Astrocyte of the cerebellum (primary cell): ENCODE results near the gene ZBTB5.

Experiments used
- DNase-seq: peaks from one replicate; pipeline ENCODE4 v3.0.0-alpha.2; 2011; ENCODE audit warnings: low read depth
- H3K4me3 ChIP-seq: 2 replicates; pipeline ENCODE4 v1.5.1; 2011; ENCODE audit warnings: mild to moderate bottlenecking, low read depth, low read length, moderate library complexity
- in situ Hi-C: cut with HindIII; loops from 2 replicates; pipeline ENCODE4 v1.10.0; 2017; ENCODE audit warnings: low sequenced_read_pairs
- TF ChIP-seq, protein P1 (sequence below): IDR thresholded peaks from 2 replicates; pipeline ENCODE4 v1.5.1; 2012; ENCODE audit warnings: low read length, low read depth, moderate library complexity, mild to moderate bottlenecking; ENCODE audit errors: missing control alignments

ZBTB5 gene

DNA sequence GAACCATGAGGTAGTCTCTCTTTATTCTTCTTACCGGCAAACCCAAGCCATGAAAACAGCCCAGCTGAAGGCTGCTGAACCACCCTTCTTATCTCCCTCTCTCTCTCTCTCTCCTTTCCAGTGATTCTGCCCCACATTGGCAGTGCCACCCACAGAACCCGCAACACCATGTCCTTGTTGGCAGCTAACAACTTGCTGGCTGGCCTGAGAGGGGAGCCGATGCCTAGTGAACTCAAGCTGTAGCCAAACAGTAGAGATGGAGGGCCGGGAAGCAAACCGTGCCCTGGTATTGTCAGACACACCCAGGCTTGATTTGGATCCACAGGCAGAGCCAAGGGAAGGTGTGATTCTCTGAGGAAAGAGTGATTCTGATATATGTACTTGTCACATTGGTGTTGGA is 28.7 kb downstream of the ZBTB5 start:
- in situ Hi-C loops, result no loop called here
- TF ChIP-seq, protein P1, sequence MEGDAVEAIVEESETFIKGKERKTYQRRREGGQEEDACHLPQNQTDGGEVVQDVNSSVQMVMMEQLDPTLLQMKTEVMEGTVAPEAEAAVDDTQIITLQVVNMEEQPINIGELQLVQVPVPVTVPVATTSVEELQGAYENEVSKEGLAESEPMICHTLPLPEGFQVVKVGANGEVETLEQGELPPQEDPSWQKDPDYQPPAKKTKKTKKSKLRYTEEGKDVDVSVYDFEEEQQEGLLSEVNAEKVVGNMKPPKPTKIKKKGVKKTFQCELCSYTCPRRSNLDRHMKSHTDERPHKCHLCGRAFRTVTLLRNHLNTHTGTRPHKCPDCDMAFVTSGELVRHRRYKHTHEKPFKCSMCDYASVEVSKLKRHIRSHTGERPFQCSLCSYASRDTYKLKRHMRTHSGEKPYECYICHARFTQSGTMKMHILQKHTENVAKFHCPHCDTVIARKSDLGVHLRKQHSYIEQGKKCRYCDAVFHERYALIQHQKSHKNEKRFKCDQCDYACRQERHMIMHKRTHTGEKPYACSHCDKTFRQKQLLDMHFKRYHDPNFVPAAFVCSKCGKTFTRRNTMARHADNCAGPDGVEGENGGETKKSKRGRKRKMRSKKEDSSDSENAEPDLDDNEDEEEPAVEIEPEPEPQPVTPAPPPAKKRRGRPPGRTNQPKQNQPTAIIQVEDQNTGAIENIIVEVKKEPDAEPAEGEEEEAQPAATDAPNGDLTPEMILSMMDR, result no peak
- H3K4me3 ChIP-seq, result no peak overlapping the region
- no peak for DNase-seq

DNA sequence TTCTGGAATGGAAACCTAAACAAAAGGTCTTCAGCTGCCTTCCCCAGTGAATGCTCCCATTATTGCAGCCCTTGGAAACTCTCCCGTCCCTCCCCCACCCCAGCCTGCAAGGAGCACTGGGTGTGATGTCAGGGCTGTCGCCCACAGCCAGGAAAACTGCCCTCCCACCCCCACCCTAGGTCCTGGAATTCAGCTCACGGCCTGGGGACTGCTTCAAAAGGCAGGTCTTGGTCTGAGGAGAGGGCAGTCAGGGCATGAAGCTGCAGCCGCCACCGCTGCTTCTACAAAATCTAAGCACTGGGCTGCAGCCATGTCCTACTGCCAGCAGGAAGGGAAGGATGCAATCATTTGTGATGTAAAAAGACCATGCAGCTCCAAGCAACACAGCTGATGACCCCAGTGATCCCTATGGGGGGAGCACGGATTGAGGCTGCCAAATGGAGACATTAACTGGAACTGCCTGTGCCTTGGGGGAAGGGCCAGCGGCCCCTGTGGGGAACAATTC is 31.3 kb downstream of the ZBTB5 start:
- no peak for DNase-seq
- in situ Hi-C loops, result no loop called here
- TF ChIP-seq, protein P1, result no peak
- H3K4me3 ChIP-seq, result no peak overlapping the region

DNA sequence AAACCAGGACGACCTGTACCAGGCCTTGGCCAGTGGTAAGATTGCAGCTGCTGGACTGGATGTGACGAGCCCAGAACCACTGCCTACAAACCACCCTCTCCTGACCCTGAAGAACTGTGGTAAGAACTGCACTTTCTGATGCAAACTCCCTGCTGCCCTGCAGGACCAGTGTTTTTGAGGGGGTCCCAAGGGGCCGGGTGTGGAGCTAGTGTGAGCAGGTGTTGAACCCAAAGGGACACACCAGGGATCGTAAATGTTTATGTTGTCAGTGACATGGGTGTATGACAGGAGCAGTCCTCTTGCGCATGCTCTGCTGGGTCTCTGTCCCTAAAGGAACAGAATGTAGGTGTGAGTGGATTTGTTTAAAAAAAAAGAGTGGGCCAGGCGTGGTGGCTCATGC is 33.2 kb downstream of the ZBTB5 start:
- in situ Hi-C loops, result no loop called here
- TF ChIP-seq, protein P1, result no peak
- DNase-seq, result no peak
- no peak overlapping the region for H3K4me3 ChIP-seq

DNA sequence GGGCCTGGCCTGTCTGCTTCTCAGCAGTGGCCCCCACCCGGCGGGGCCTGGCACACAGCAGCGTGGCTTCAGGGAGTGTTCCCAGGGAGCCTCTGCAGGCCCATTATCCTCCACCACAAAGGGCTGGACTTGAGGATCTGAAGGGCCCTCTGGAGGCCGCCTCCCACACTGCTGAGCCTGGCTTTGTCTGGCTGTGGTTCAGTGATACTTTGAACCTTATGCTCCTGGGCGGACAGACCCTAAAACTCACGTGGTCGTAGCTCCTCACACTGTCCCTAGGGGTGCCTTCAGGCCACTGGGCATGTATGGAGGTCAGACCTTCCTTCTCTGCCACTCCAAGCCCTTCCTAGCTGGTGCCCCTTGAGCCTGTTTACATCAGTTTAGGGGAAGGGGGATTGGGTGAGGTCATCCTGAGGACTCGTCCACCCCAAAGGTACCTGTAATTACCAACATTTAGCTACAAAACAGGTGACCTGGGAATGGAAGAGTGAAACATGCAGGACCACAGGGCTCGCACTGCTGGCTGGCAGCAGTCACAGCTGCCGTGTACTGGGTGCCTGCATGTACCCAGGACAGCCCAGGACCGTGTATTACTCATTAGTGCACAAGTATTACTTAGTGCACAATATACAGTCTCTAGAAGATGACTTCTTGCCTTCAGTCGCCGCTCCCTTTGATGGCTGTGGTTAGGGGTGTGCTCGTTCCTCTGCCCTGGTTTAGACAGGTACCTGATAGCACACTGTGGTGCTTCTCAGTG is 34.2 kb downstream of the ZBTB5 start:
- TF ChIP-seq, protein P1, result peak; percentile 37
- in situ Hi-C loops, result no loop called here
- no peak overlapping the region for H3K4me3 ChIP-seq
- no peak for DNase-seq

DNA sequence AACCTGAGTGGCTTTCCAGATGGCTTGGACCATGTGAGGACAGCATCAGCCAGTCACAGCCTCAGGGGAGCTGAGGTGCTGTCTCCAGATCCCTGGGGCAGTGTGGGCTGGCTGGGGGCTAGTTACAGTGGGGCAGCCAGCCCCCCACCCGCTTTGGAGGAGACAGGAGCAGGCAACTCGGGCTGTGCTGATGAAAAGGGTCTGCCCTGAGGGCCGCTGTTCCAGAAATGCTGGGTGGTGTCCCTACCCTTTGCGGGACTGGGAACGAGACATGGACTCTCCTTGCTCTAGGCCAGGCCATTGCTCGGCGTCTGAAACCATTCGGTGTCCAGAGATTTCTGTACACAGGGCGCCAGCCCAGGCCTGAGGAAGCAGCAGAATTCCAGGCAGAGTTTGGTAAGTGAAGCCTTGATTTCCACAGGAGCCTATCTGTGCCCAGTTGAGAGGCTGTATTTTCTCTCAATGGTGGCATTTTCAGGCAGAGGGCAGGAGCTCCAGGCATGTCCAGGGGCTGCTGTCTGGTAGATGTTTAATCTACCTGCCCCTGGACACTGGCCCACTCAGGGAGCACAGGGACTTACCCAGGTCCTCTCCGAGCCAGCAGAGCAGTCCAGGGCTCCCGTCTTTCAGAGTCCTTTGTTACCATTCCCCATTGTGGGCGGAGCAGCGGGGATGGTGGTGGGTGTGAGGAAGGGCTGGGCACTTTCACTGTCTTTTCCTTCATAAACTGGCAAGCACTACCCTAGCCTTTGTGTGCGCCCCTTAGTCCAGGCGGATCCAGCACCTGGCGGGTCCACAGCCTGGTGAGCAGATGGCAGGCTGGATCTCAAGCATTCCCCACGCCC is 35.6 kb downstream of the ZBTB5 start:
- no peak overlapping the region for H3K4me3 ChIP-seq
- TF ChIP-seq, protein P1, result no peak
- in situ Hi-C loops, result no loop called here
- no peak for DNase-seq

DNA sequence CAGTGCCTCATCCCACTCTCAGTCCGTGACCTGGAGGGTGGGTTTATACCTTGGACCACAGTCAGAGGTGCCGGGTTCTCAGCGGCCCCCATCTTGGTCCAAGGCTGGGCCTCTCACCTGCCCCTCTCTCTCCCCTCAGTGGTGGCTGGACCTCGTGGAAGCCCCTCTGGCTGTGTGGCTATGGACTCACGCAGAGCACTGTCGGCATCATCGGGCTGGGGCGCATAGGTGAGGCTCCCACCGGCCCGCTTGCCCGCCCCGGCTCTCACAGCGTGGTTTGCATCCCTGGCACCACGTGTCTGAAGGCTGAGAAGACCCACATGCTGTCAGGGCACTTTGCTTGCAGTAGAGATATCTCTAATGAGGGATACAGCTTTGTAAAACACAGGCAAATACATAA is 36.9 kb downstream of the ZBTB5 start:
- in situ Hi-C loops, result no loop called here

More for the DNA sequence above, 36.9 kb downstream of the ZBTB5 start:
- TF ChIP-seq, protein P1, result no peak
- H3K4me3 ChIP-seq, result no peak overlapping the region
- DNase-seq, result no peak
